ENCODE data around the gene GABRG3. TPM values are rescaled to one million over a fixed set of nuclear protein-coding genes. Genes with fewer than 3 reads are reported as not detected.

Gene GABRG3
- total and polyA plus RNA-seq, 8 donors: 0.35 TPM; not detected in 7

DNA sequence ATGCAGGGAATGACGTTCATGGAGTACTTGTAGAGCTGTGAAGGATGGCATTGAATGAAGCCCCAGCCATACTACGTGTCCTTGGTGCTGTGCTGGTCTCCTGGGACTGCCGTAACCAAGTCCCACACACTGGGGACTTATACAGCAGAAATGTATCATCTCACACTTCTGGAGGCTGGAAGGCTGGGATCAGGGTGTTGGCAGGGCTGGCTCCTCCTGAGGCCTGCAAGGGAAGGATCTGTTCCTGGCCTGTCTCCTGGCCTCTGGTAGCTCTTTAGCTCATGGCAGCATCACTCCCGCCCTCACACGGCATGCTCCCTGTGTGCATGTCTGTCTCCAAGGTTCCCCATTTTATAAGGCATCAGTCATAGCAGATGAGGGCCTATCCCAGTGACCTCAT lies 29.5 kb upstream of the GABRG3 start:
- no peak for ATAC-seq
- Histone ChIP-seq H3K27me3 (no peaks in the 10 kb centered on the region), H3K9me3 (no peaks in the 10 kb centered on the region), H3K4me3 (no peak overlapping the region), H3K4me1 (no peaks in the 10 kb centered on the region), H3K36me3 (no peaks in the 10 kb centered on the region), H3K27ac (no peak overlapping the region)
- WGBS, 2 donors: 60% methylated on average over 5 of the region's 5 CpGs
- TF ChIP-seq, protein P1, sequence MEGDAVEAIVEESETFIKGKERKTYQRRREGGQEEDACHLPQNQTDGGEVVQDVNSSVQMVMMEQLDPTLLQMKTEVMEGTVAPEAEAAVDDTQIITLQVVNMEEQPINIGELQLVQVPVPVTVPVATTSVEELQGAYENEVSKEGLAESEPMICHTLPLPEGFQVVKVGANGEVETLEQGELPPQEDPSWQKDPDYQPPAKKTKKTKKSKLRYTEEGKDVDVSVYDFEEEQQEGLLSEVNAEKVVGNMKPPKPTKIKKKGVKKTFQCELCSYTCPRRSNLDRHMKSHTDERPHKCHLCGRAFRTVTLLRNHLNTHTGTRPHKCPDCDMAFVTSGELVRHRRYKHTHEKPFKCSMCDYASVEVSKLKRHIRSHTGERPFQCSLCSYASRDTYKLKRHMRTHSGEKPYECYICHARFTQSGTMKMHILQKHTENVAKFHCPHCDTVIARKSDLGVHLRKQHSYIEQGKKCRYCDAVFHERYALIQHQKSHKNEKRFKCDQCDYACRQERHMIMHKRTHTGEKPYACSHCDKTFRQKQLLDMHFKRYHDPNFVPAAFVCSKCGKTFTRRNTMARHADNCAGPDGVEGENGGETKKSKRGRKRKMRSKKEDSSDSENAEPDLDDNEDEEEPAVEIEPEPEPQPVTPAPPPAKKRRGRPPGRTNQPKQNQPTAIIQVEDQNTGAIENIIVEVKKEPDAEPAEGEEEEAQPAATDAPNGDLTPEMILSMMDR (IDR thresholded peaks at IDR 0.05): no peak
- intact Hi-C loops (cut with DNase I): no loop called here
- FAIRE-seq: no peak
- DNase-seq: no peak

- Histone ChIP-seq H3K9me3 (no peaks in the 10 kb centered on the region), H3K4me3 (no peak overlapping the region), H3K27me3 (no peaks in the 10 kb centered on the region), H3K36me3 (no peaks in the 10 kb centered on the region), H3K27ac (no peak overlapping the region), H3K4me1 (no peaks in the 10 kb centered on the region)
- 29 to 42% methylated on average over 8 of the region's 8 CpGs for WGBS, 2 donors
- FAIRE-seq: no peak
- TF ChIP-seq, protein P1 (IDR thresholded peaks at IDR 0.05): no peak
- ATAC-seq: no peak
- no peak for DNase-seq
- intact Hi-C loops (cut with DNase I): no loop called here
Measured at GRCh38 chr15:26943866-26944265, 27.1 kb upstream of the GABRG3 start.

DNA sequence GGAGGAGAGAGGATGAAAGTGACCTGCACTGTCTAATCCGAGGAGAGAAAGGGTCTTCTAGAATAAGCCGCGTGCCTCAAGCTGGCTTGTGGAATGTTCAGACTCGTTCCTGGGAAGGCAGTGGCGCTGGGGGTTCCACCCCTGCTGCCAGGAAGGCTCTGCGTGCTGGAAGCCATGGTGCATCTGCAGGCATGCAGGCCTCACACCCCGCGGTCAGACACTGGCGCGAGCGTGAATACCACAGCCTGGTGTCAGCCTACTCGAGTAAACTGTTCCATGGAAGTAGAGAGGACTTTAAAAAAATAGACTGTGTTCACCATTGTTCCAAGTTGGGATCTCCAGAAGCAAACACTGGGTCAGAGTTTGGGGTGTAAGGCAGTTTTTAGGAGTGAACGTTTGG lies 25.9 kb upstream of the GABRG3 start:
- FAIRE-seq (no peak), DNase-seq (no peak)
- no peaks in the 10 kb centered on the region for H3K9me3 ChIP-seq

GRCh38 chr15:26950001-26950400 lies 21.0 kb upstream of the GABRG3 start:
- peaks cover 0 to 6% (median 0%) of the 10 kb centered on the region in 4 donors for H3K9me3 ChIP-seq
- H3K27ac ChIP-seq: no peak overlapping the region
- ATAC-seq (no peak), FAIRE-seq (no peak), DNase-seq (no peak)
- no peaks in the 10 kb centered on the region for H3K27me3 ChIP-seq
- WGBS, 2 donors: 37 to 55% methylated on average over 2 of the region's 2 CpGs
- H3K4me3 ChIP-seq: no peak overlapping the region
- TF ChIP-seq, protein P1 (IDR thresholded peaks at IDR 0.05): no peak
- H3K4me1 ChIP-seq: no peaks in the 10 kb centered on the region
- intact Hi-C loops (cut with DNase I): no loop called here
- H3K36me3 ChIP-seq: no peaks in the 10 kb centered on the region

More for the DNA sequence above, 25.9 kb upstream of the GABRG3 start:
- 67 to 78% methylated on average over 13 of the region's 13 CpGs for WGBS, 2 donors
- Histone ChIP-seq H3K4me1 (no peaks in the 10 kb centered on the region), H3K27me3 (no peaks in the 10 kb centered on the region), H3K4me3 (no peak overlapping the region), H3K36me3 (no peaks in the 10 kb centered on the region), H3K27ac (no peak overlapping the region)
- no peak for ATAC-seq
- TF ChIP-seq, protein P1 (IDR thresholded peaks at IDR 0.05): no peak
- intact Hi-C loops (cut with DNase I): no loop called here

- Histone ChIP-seq H3K4me3 (no peak overlapping the region), H3K27ac (no peak overlapping the region), H3K9me3 (peaks cover 0 to 6% (median 0%) of the 10 kb centered on the region in 4 donors), H3K4me1 (no peaks in the 10 kb centered on the region), H3K27me3 (peaks cover 0 to 4% (median 0%) of the 10 kb centered on the region in 4 donors), H3K36me3 (no peaks in the 10 kb centered on the region)
- FAIRE-seq: no peak
- 26 to 46% methylated on average over 2 of the region's 2 CpGs for WGBS, 2 donors
- intact Hi-C loops (cut with DNase I): no loop called here
- no peak for DNase-seq
- no peak for ATAC-seq
- TF ChIP-seq, protein P1 (IDR thresholded peaks at IDR 0.05): no peak
Measured at GRCh38 chr15:26954403-26954802, 16.6 kb upstream of the GABRG3 start.
